Activated T-helper 1 cell treated with anti-CD3 and anti-CD28 coated beads, Interleukin-2, amount 50 U/mL, for 16 hours (primary cell): ENCODE measurements around the gene MYRF.

Experiments
- DNase-seq, 2 donors: peaks; one replicate each; pipeline ENCODE4 v3.0.0-alpha.2; 2020; ENCODE audit warnings: low read depth in 1 of 2, low spot score in 1 of 2

Gene MYRF

GRCh38 chr11:61814958-61815789 lies 62.7 kb downstream of the MYRF start:
- DNase-seq = peak in 1 of 2 donors; percentile 14

DNA sequence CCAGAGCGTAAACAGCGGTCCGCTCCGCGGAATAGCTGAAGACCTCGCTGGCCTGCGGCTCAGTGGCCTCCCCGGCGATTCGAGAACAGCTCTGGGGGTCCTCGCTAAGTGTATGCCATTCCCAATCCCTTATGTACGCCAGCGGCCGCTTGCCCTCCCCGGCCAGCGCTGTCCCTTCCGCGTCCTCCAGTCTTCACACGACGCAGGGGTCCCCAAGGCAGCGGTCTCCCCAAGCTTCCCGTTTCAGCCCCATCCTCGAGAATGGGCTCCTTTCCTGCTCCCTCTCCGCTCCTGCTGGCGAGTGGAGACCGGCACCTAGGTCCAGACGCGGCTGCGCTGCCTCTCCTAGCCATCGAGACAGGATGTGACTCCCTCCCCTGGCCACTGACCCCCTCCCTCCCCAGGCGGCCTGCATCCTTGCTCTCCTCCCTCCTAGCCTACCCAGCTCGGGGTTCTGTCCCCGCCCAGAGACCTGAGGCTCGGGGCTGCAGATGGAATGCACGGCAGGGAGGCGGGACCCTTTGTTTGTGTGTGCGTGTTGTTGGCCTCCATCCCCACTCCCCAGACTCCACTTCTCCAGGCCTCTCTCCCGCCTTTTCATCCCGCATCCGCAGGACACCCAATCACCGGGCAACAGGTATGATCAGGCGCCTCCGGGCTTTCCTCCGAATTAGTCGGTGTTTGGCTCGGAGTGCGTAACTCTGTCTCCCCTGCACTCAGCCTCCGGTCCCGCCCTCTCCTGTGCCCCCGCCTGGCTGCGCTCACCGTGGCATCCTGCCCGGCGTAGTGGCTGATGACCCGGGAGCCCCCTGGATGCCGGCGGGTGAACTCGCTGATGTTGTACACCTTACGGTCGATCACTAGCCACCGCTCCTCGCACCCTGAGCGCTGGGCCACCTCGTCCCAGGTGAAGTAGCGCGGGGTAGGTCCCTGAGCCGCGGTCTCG lies 63.6 kb downstream of the MYRF start:
- peak; percentile 14 to 39 for DNase-seq

- DNase-seq = peak; percentile 37 to 65
Observed at GRCh38 chr11:61816736-61817455, 64.5 kb downstream of the MYRF start, which contains the start of gene FADS1. Gene FADS1 (minus strand): TSS chr11:61817003. CDS start chr11:61816929, 74 bp downstream.

- DNase-seq = no peak
Observed at GRCh38 chr11:61817471-61818202, 65.2 kb downstream of the MYRF start.

DNA sequence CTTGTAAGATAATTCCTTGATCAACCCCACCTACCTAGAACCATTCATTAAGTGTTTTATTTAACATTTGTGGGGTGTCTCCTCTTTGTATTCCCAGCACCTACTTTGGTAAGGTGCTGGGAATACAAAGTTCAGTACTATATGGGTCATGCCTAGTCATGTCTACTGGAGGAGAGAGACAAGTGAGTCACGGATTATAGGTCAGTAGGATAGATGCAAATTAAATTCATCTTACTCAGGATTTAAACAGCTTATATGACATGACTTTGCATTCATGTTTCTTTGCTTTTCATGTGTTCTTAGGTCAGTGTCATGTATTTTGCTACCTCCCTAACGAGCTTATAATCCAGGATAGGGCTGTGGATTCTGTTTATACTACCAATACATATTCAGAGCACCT lies 67.7 kb downstream of the MYRF start:
- DNase-seq = no peak

DNA sequence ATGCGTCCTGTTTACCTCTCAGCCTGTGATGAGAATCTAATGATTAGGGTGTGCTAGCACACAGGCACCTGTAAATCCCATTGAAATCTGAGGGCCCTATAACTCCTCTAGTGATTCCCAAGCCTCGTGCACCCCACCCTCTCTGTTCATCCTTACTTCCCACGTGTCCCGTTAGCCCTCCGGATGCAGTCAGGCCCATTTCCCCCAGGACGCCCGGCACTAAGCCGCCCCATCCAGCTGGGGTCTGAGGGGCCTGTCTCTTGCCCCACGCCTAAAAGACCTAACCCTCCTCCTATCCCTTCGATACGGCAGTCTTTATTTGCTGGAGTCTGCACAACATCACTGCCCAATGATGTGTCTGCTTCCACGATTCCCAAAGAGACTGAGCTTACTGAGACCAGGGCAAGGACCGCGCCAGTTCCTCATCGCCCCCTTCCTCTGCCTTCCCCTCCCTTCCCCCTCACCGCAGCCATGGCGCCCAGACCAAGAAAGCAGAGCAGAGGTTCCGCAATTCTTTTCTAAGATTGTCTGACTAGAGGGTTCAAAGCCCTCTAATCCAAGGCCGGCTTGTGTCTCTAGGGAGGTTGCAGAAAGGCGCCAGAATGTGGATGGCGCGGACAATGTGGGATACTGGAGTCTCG lies 74.6 kb downstream of the MYRF start:
- DNase-seq = no peak

GRCh38 chr11:61827571-61828378 lies 75.3 kb downstream of the MYRF start, which contains the start of gene FADS2:
Gene FADS2 (plus strand): TSS chr11:61828300. CDS start chr11:61828391, 91 bp downstream.
- DNase-seq = peak; percentile 23 to 42

DNA sequence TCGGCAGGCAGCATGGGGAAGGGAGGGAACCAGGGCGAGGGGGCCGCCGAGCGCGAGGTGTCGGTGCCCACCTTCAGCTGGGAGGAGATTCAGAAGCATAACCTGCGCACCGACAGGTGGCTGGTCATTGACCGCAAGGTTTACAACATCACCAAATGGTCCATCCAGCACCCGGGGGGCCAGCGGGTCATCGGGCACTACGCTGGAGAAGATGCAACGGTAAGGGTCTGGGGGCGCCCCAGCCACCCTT lies 75.9 kb downstream of the MYRF start:
- DNase-seq = no peak

DNA sequence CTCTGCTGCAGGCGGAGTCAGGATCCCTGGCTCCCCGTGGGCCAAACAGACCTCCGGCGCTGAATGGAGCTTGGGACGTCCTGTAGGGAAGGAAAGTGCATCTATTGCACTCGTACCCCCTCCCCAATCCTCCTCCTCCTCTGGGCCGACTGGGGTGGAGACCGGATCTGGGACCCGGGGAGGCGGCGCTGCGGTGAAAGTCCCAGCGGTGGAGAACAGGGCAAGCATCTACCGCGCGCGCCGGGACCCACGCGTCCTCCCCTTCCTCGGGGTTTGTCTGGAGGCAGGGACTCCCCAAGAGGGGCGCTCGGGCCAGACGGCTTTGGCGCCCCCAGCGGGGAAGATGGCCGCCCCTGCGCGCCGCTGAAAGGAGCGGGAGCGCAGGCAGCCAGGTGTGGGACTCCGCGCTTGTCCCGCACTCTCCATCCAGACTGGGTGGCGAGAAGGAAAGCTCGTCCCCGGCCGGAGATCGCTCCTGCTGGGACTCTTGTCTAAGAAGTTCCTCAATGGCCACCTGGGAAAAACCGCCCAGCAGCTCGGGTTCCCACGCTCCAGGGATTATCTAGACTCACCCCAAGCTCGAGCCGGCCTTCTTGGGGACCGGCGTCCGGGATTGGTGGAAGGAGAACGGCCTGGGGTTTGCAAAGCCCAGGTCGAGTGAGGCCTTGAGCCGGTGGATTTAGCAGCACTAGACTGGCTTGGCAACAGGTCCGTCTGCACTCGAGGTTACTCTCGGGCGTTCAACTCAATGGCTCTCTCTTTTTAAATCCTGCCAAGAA lies 76.4 kb downstream of the MYRF start:
- DNase-seq = no peak

DNA sequence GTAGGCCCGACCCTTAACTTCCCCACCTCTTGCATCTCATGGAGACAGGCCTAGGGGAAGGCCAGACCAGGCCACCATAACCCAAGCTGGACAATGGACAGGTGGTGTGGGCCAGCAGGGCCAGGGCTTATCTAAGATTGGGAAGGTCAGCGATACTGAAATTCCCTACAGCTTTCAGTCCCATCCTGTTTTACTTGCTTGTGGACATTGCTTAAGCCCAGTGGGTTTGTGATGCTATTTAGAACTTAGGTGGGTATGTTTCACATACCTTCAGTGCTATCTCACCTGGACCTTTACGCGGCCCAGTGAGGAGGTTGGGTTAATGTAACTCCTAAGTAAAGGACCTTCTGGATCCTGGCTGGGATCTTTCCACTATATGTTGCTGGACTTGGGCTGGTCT lies 77.4 kb downstream of the MYRF start:
- DNase-seq = no peak

DNA sequence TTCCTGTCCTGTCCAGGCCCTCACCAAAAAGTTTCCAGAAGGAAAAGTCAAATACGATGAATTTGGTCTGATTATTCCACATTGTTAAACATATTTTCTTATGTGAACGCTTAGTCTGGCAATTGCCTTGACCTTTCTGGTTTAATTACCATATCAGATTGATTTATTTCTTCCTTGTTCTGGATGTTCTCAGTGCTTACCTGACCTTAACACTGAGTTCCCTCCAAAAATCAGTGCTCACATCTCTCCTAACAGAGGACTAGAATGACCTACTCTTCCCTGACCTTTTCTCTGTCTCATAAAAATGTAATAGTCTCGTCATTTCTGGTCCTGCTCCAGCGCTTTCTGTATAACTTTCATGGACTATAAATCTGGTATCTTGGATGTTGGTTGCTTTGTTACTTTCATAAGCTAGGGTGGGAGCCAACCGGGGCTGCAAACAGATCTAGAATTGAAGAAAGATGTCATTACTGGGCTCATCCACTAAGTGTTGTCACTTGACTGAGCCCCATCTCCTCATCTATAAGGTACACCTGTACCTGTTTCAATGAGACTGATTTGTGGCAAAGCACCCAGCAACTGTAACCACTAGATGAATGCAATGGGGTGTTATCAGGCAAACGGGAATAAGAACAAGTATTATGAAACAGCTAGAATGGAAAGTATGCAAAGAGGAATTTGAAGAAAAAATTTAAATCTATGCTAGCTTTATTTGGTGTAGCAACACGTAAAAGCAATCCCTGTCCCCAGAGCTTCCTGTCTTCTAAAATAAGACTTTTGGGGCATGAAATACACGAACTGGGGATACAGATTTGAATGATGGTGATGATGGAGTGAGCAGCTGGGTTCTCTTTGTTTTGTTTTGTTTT lies 78.0 kb downstream of the MYRF start:
- DNase-seq = no peak

- no peak for DNase-seq
Observed at GRCh38 chr11:61832207-61832606, 79.8 kb downstream of the MYRF start.

DNA sequence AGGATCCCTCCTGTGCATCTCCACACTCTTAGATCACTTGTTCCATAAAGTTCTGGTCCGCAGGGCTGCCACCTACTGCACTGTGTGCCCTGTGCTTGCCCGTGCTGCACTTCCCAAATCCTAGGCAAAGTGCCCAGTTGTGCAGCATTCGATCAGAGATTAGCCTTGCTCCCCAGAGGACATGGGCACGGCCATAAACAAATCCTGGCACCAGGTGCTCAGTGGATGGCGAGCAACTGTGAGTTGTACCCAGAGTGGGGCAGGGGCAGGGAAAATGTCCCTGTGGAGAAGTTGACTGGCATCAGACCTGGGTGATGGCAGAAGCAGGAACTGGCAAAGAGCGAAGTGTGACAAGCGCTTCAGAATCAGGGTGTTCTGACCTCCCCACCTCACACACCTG lies 80.3 kb downstream of the MYRF start:
- DNase-seq = no peak

DNA sequence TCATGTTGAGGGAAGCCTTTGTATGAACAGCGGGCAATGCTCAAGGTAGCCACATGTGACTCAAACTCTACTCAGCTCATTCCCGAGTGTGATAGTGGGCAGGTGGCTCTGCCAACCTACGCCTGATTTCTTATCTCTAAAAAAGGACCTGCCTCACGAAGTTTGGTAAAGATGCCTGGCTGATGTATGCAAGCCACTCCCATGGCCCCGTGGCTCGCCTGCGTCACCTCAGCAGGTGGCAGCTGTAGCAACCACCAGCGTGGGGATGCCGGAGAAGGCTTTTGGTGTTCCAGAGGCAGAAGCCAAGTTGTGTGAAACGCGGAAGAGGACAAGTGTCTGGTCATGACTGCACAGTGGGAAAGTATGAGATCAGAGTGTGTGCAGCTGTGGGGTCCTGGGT lies 81.0 kb downstream of the MYRF start:
- DNase-seq = no peak

DNA sequence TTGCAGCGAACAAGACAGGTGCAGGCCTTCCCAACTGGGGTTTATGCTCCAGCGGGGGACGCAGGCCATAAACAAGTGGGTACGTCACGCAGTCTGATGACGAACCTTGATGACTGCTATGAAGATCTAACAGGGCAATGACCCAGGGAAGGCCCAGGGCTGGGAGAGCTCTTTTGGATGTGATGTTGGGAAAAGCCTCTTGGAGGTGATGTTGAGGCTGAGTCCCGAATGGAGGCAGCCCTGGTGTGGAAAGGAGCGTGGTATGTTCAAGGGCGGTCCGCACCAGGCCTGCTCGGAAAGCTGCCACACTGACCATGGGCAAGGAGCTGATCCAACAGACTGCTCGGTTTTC lies 81.5 kb downstream of the MYRF start:
- no peak for DNase-seq

- DNase-seq = peak in 1 of 2 donors; percentile 13
Observed at GRCh38 chr11:61834278-61835048, 82.0 kb downstream of the MYRF start.

GRCh38 chr11:61836193-61836592 lies 83.8 kb downstream of the MYRF start:
- no peak for DNase-seq
